GM18909 (cell line): Measurements from ENCODE around the gene MZT1.
A peak's percentile ranks its signal among the peaks of the same experiment; 100 is the strongest.
"Not testable (repeated sequence)": the region's sequence is repeated elsewhere in the genome, so short reads cannot be mapped to it uniquely, and the experiment has no call there.

Experiments
- ATAC-seq: cut with Tn5 transposase; IDR thresholded peaks from one replicate; pipeline ENCODE4 v1.9.1; 2021; ENCODE audit warnings: mild to moderate bottlenecking; ENCODE audit not compliant: unreplicated experiment, poor library complexity

The MZT1 gene, protein sequence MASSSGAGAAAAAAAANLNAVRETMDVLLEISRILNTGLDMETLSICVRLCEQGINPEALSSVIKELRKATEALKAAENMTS

DNA sequence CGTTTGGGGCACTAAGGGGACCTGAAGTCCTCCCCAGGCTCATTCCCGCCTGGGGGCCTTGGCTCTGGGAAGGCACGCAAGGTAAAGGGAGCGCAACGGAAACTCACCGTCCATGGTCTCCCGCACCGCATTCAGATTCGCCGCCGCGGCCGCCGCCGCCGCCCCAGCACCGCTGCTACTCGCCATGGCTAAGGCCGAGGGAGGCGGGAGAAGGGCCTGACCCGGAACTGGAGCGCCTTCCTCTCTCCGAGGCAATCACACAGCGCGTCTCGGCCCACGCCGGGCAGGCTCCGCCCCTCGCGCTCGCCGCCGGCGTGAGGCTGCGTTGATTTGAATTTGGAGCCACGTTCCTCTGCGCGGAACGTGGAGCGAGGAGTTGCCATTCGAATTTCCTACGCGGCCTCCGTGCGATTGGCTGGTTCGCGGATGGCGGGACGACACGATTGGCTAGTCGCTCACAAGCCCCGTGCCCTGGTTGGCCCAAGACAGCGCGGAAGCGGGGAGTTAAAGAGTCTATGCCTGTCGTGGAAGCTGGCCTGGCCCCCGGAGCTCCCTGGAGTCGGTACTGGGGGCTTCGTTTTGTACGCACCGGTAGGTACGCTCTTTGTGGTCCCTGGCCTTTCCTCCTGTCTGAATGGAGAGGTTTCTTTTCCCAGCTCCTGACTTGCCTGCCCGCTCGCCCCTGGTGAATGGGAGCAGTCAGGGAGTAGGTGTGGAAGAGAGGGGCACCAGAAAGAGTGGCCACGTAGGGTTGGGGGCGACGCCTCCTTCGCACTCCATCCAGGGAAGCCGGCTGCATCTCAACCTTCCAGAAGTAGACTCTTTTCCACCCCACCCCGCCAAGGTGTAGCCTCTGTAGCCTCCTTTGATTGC is at the start of gene MZT1, which contains the start of gene BORA:
TSS of gene MZT1 (minus strand) at position 213 of the 873 bp plus-strand sequence. CDS start at position 186, 27 bp downstream.
TSS of gene BORA (plus strand) at position 507 of the 873 bp plus-strand sequence. CDS start 1,018 bp downstream, outside the sequence.
- peak; percentile 96 for ATAC-seq

DNA sequence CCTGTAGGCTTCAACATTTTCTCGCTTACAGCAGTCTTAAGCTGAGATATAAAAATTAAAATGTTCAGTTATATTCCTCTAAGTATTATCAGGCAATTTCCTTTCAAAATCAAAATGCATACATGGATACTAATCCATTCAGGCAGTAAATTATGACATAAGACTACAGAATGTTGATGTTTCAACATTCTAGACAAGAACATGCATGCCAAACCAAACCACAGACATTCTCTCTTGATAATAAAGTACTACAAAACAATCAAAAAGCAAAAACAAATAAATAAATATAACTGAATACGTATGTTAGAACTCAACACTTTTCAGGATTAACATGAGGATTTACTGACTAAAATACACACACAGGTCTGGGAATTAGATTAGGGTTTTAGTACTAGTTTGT is 46.6 kb upstream of the MZT1 start:
- no peak for ATAC-seq

- no peak for ATAC-seq
These were observed 36.0 kb upstream of the MZT1 start for GRCh38 chr13:72763411-72763810.

- ATAC-seq, result no peak
These were observed 32.8 kb upstream of the MZT1 start for GRCh38 chr13:72760189-72760588.

GRCh38 chr13:72757792-72758535 is 30.5 kb upstream of the MZT1 start:
- no peak for ATAC-seq

DNA sequence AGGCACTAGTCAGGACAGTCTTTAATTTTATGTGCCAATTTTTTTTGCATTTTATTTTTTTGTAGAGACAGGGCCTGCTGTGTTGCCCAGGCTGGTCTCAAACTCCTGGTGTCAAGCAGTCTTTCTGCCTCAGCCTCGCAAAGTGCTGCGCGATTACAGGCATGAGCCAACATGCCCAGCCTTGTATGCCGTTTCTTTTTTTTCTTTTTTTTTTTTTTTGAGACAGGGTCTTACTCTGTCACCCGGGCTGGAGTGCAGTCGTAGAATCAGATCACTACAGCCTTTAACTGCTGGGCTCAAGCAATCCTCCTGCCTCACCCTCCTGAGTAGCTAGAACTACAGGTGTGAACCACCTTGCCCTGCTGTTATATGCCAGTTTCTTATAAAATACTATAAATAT is 26.7 kb upstream of the MZT1 start:
- ATAC-seq, result no peak

DNA sequence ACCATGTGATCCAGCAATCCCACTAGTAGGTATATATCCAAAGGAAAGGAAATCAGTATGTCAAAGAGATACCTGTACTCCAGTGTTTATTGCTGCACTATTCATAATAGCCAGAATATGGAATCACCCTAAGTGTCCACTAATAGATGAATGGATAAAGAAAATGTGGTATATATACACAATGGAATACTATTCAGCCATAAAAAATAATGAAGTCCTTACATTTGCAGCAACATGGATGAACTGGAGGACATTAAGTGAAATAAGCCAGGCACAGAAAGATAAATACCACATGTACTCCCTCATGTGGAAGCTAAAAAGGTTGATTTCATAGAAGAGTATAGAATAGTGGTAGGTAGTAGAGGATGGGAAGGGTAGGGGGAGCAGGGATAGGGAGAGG is 23.8 kb upstream of the MZT1 start:
- ATAC-seq, result no peak

DNA sequence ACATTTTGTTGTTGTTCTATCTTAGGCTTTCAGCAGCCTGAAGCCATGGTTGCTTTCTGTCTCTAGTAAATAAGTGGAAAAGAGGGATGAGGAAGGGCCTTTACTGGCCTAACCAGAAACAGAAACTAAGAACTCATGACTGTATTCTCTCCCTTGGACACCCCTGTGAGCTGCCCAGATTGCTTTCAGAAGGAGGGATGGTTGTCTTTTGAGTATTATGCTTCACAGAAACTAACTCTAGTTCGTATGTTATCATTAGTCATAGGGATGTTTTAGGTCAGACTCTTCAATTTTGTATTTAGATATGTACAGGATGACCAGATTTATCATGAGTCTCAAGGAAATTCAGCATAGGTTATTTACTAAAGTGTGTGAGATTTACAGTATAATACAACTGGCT is 17.8 kb upstream of the MZT1 start:
- ATAC-seq, result no peak

- ATAC-seq, result no peak
These were observed 12.6 kb upstream of the MZT1 start for GRCh38 chr13:72740015-72740414.

GRCh38 chr13:72737033-72737432 is 9.6 kb upstream of the MZT1 start:
- ATAC-seq, result no peak

GRCh38 chr13:72728290-72728605 is 819 bp upstream of the MZT1 start:
- ATAC-seq, result no peak

GRCh38 chr13:72726726-72727416 is 558 bp downstream of the MZT1 start:
- peak; percentile 29 for ATAC-seq

GRCh38 chr13:72726185-72726584 is 1.2 kb downstream of the MZT1 start:
- ATAC-seq, result not testable (repeated sequence)

DNA sequence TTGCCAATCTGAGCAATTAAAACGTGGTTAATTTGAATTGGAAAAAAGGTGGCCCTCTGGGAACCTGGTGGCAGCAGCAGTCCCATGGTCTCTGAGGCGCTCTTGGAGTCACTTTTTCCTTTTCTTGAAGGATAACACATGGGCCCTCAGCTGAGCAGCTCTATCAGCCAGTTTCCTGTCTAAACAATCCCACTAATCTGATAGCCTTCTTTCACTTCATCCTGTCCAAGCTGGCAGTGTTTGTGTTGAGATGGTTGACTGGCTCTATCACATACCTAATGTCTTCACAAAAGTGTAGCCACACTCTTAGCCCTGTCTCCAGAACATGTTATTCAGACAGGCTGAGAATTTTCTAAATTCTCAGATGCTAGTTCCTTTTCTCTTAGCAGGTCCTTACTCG is 10.7 kb downstream of the MZT1 start:
- no peak for ATAC-seq

DNA sequence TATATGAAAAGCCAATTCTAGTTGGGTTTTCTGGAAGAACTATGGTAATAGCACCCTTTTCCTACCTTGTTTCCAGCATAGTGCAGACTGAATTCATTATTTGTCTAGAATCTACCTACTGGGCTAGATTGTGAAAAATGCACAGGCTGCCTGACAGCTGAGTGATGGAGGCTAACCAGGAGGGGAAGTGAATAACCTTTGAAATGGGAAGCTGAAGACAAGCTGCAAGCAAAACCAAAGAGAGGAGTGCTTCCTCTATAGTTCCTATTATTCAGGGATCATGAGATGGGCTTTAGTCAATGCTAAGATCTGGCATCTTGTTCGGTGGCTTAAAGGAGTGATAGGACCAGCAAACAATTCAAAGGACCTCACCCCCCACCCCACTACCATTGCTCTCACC is 26.9 kb downstream of the MZT1 start:
- no peak for ATAC-seq

DNA sequence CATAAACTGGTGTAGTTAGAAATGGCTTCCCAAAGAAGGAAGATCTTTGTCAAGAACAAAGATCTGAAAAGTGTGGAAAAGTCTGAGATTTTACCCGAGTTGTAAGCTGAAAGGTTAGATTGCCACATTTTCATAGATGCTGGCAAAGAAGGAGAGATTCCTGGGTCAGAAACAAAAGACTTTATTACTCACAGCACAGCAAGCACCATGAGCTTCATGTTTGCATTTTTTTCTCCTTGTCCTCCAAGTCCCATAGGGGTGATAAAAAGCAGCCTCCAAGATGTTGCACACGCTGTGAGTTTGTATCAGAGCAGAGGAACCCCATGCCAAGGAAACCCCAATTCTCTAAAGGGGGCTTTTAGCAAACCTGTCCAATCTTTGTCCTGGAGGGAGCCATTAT is 29.3 kb downstream of the MZT1 start:
- ATAC-seq, result no peak

- ATAC-seq, result no peak
These were observed 30.9 kb downstream of the MZT1 start for GRCh38 chr13:72696579-72696978.

GRCh38 chr13:72694314-72694713 is 33.1 kb downstream of the MZT1 start:
- ATAC-seq, result no peak

DNA sequence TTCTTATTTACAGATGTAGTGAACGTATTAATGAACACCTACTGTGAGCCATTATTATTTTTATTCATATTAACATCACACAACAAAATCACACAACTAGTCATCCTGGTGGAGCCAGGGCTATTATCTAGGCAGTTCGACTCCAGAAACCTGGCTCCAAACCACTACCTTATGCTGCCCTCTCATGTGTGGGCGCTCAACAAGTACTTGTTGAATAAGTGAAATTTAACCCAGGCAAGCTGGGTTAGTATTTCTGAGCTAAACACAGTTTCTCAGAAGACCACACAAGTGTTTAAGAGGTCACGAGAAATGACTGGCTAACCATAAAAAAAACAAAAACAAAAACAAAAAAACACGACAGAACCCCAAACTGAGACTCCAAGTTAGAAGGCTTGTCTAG is 33.6 kb downstream of the MZT1 start:
- ATAC-seq, result no peak

GRCh38 chr13:72692884-72693514 is 34.4 kb downstream of the MZT1 start:
- ATAC-seq, result no peak
